DOHH2 (cell line): ENCODE data around the gene PIGH.

Source experiments
- CTCF ChIP-seq: fragments of 200-600 bp; sonication (generic); IDR thresholded peaks from one replicate; pipeline ENCODE4 v1.5.1; 2014; ENCODE audit warnings: antibody characterized with exemption, mild to moderate bottlenecking, low read depth, low read length; ENCODE audit not compliant: poor library complexity, severe bottlenecking
- EZH2phosphoT487 ChIP-seq: fragments of 200-600 bp; sonication (generic); IDR thresholded peaks from 2 replicates; pipeline ENCODE4 v1.6.1; 2017; ENCODE audit warnings: borderline replicate concordance, mild to moderate bottlenecking, antibody characterized with exemption, low read length, moderate library complexity, mixed read lengths

GRCh38 chr14:67566908-67567307, 33.2 kb downstream of the PIGH start:
- TF ChIP-seq CTCF (no peak), EZH2phosphoT487 (no peak)
